NCI-H82 (cell line): ENCODE results near the gene CFLAR.

Source experiments
- DNase-seq: peaks from one replicate; lab custom pipeline; 2025; lab: John Stamatoyannopoulos, UW

The CFLAR gene

GRCh38 chr2:201219328-201220096, 103.5 kb downstream of the CFLAR start:
- DNase-seq, result no peak

GRCh38 chr2:201220102-201220570, 104.2 kb downstream of the CFLAR start:
- DNase-seq, result no peak

GRCh38 chr2:201223089-201224073, 107.4 kb downstream of the CFLAR start:
- DNase-seq, result no peak
